Measurements from ENCODE around the gene OR5H14.

- TF ChIP-seq CTCF (IDR thresholded peaks at IDR 0.05; ENCODE audit: low read depth, low read length, poor library complexity, severe bottlenecking), result no peak
- TF ChIP-seq EZH2phosphoT487 (IDR thresholded peaks at IDR 0.05; ENCODE audit: borderline replicate concordance, low read length), result no peak
Observed at GRCh38 chr3:98148751-98149150, 1.5 kb downstream of the OR5H14 start.

Data from DOHH2 (cell line).